NT2/D1 (cell line): ENCODE data around the gene SCIN.
"Not testable (repeated sequence)": the region's sequence is repeated elsewhere in the genome, so short reads cannot be mapped to it uniquely, and the experiment has no call there.

Experiments used
- DNase-seq: peaks from one replicate; pipeline ENCODE4 v3.0.0-alpha.2; 2011; ENCODE audit warnings: low read depth, low spot score
- H3K27me3 ChIP-seq: 2 replicates; pipeline ENCODE4 v1.6.0; 2011; ENCODE audit warnings: mild to moderate bottlenecking; ENCODE audit not compliant: insufficient read length, insufficient read depth
- H3K36me3 ChIP-seq: 2 replicates; pipeline ENCODE4 v1.6.1; 2011; ENCODE audit warnings: mild to moderate bottlenecking, low read length, mixed read lengths; ENCODE audit not compliant: insufficient read depth, insufficient read length
- H3K4me1 ChIP-seq: 2 replicates; pipeline ENCODE4 v1.5.1; 2011; ENCODE audit not compliant: insufficient read depth, insufficient read length
- H3K4me3 ChIP-seq: 2 replicates; pipeline ENCODE4 v1.5.1; 2011; ENCODE audit warnings: low read depth; ENCODE audit not compliant: insufficient read length
- H3K9ac ChIP-seq: 2 replicates; pipeline ENCODE4 v1.6.0; 2011; ENCODE audit warnings: low read depth; ENCODE audit not compliant: insufficient read length
- H3K9me3 ChIP-seq: 2 replicates; pipeline ENCODE4 v1.5.1; 2011; ENCODE audit warnings: mild to moderate bottlenecking, low read length; ENCODE audit not compliant: insufficient read depth
- SUZ12 ChIP-seq: IDR thresholded peaks from 2 replicates; pipeline ENCODE4 v1.6.1; 2011; ENCODE audit not compliant: insufficient read length, insufficient read depth; ENCODE audit errors: extremely low read depth
- YY1 ChIP-seq: IDR thresholded peaks from 2 replicates; pipeline ENCODE4 v1.6.1; 2011; ENCODE audit not compliant: insufficient read length, insufficient read depth
- ZNF274 ChIP-seq: IDR thresholded peaks from 2 replicates; pipeline ENCODE4 v1.6.1; 2011; ENCODE audit warnings: mild to moderate bottlenecking, low read depth, low read length

The SCIN gene

DNA sequence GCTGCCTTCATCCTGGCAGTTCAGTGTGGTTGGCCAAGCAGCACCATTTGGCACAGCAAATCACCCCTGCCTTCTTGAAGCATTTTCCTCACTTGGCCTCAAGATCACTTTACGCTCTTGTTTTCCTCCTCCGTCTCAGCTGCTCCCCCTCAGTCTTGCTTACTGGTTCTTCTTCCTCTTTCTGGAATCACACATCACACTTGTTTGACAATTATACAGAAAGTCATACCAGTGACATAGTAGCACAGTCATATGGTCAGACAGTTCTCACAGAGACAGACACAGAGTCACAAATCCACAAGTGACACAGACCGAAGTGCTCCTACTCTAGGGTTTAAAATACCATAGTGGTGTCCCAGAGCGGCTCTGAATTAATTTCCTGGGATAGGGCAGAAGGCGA, 73.1 kb downstream of the SCIN start:
- no peak overlapping the region for H3K4me3 ChIP-seq
- no peaks in the 10 kb centered on the region for H3K4me1 ChIP-seq
- no peaks in the 10 kb centered on the region for H3K36me3 ChIP-seq
- DNase-seq, result no peak
- H3K9ac ChIP-seq, result no peak overlapping the region
- H3K9me3 ChIP-seq, result no peaks in the 10 kb centered on the region
- TF ChIP-seq ZNF274, result no peak
- no peak for TF ChIP-seq SUZ12
- H3K27me3 ChIP-seq, result no peaks in the 10 kb centered on the region

DNA sequence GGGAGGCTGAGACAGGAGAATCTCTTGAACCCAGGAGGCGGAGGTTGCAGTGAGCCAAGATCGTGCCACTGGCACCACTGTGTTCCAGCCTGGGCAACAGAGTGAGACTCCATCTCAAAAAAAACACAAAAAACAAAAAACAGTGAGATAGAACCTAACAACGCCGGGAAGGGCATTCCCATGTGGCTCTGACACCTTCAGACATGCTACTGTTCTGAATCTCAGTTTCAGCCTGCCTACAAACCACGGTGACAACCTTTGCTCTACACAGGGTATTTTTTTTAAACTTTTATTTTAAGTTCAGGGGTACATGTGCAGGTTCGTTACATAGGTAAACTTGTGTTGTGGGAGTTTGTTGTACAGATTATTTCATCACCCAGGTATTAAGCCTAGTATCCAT, 74.7 kb downstream of the SCIN start:
- H3K4me3 ChIP-seq, H3K27me3 ChIP-seq, H3K9me3 ChIP-seq, H3K9ac ChIP-seq, H3K4me1 ChIP-seq, DNase-seq, H3K36me3 ChIP-seq: not testable (repeated sequence)

DNA sequence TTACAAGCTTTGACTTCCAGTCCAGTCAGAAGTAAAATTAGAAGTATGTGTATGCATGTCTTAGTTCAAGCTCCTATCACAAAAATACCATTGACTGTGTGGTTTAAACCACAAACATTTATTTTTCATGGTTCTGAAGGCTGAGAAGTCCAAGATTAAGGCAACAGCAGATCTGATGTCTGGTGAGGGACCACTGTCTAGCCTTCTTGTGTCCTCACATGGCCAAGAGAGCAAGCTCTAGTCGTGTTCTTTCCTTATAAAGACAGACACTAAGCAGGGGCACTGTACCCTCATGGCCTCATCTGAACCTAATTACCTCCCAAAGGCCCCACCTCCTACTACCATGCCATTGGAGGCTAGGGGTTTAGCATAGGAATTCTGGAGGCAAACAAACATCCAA, 75.6 kb downstream of the SCIN start:
- no peak overlapping the region for H3K9ac ChIP-seq
- H3K9me3 ChIP-seq, result no peaks in the 10 kb centered on the region
- TF ChIP-seq ZNF274 (no peak), SUZ12 (no peak), YY1 (no peak)
- no peaks in the 10 kb centered on the region for H3K4me1 ChIP-seq
- peak; percentile 15 for DNase-seq
- no peaks in the 10 kb centered on the region for H3K36me3 ChIP-seq
- H3K4me3 ChIP-seq, result no peak overlapping the region
- no peaks in the 10 kb centered on the region for H3K27me3 ChIP-seq

DNA sequence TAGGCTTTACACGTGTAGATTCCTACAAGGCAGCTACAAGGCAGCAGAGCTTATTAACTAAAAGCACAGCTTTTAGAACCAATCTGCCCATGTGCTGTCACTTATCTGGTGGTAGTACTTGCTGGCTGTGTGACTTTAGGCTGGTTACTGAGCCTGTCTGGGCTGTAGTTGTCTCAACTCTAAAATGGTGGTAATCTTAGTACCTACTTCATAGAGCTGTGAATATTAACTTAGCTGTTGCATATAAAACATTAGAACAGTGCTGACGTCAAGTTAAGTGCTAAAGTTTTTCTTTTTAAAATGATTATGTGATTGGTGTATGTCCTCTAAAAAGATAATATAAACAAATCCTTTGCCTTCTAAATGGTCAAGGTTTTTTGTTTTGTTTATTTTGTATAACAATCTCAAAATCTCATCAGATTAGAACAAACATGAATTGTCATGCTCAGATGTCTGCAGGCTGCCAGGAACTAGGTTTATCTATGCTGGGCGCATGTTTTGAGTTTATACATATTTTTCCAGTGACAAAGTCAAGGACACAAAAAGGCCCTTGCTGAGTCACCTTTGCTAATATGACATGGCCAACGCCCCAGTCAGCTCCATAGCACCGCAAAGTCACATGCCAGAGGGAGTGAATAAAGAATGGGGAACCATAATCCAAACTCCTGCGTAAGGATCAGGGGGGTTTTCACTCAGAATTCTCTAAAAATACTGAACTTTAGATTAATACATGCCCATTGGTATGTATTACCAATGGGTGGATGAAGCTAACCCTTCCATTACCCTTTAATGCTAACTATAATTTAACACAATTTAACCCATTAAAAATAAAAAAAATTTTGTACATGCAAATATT, 77.1 kb downstream of the SCIN start:
- no peaks in the 10 kb centered on the region for H3K4me1 ChIP-seq
- H3K27me3 ChIP-seq, result no peaks in the 10 kb centered on the region
- TF ChIP-seq YY1, result no peak
- no peak for TF ChIP-seq SUZ12
- no peak for TF ChIP-seq ZNF274
- no peaks in the 10 kb centered on the region for H3K9me3 ChIP-seq
- no peak overlapping the region for H3K9ac ChIP-seq
- H3K4me3 ChIP-seq, result no peak overlapping the region
- H3K36me3 ChIP-seq, result no peaks in the 10 kb centered on the region
- no peak for DNase-seq

DNA sequence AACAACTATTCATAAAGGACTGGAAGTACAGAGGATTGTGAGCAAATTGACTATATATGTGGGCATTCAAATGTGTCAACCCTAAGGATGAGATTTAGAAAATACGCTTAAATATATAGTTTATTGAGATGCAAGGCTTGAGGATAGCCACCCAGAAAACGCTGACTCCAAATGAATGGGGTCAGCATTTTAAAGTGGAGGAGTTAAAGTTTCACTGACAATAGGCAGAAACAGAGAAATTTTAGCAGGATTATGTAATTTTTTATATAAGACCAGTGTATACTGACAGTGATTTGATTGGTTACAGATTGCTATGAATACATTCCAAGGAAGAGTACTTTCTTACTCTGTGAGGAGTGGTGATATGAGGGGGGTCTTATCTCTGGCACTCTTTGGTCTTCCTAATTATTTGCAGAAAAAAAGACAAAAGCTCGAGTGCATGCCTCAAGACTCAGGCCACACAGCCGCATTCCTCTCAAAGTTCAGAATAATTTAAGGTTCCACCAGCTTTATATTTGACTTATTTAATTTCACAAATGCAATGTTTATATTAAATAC, 78.3 kb downstream of the SCIN start:
- Histone ChIP-seq H3K27me3 (no peaks in the 10 kb centered on the region), H3K9ac (no peak overlapping the region), H3K36me3 (no peaks in the 10 kb centered on the region), H3K4me3 (no peak overlapping the region), H3K4me1 (no peaks in the 10 kb centered on the region), H3K9me3 (no peaks in the 10 kb centered on the region)
- peak; percentile 38 for DNase-seq
- TF ChIP-seq SUZ12 (no peak), YY1 (no peak), ZNF274 (no peak)

DNA sequence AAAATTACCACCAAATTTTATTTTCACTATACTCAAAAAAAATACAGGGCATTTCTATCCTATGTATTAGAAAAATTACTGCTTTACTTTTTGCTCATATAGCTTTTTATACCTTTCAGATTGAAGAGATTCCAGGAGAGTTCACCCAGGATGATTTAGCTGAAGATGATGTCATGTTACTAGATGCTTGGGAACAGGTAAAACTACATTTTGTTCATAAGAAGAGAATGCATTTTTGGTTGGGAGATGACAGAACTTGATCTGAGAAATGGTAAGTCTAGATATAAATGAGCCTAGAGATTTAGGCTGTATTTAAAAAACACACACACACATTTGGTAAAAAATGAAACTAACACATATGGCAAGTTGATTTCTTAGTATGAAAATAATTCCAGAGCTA, 78.8 kb downstream of the SCIN start:
- Histone ChIP-seq H3K9me3 (no peaks in the 10 kb centered on the region), H3K4me1 (no peaks in the 10 kb centered on the region), H3K27me3 (no peaks in the 10 kb centered on the region), H3K9ac (no peak overlapping the region), H3K4me3 (no peak overlapping the region), H3K36me3 (no peaks in the 10 kb centered on the region)
- TF ChIP-seq SUZ12 (no peak), ZNF274 (no peak), YY1 (no peak)
- no peak for DNase-seq

DNA sequence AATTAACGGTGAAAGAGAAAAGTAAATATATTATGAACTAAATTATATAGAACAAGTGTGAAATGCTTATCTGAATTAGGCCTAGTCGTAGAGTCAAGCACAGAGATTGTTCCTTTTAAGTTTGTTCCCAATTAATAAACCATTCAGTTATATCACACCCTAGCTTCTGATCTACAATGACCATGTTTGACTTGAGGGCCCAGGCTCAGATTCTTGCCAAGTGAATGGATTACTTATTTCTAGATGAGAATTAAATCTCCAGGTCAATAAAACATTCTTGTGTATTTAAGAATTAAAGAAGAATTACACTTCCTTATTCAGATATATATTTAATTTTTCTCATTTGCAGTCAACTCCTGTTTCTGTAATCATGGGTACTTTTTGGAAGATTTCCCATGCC, 79.6 kb downstream of the SCIN start:
- no peaks in the 10 kb centered on the region for H3K9me3 ChIP-seq
- H3K4me3 ChIP-seq, result no peak overlapping the region
- DNase-seq, result no peak
- H3K36me3 ChIP-seq, result no peaks in the 10 kb centered on the region
- H3K9ac ChIP-seq, result no peak overlapping the region
- H3K27me3 ChIP-seq, result no peaks in the 10 kb centered on the region
- no peaks in the 10 kb centered on the region for H3K4me1 ChIP-seq
- TF ChIP-seq SUZ12 (no peak), YY1 (no peak), ZNF274 (no peak)
